ENCODE results near the gene AQP3. TPM values are rescaled to one million over a fixed set of nuclear protein-coding genes. Genes with fewer than 3 reads are reported as not detected.
"Not testable (repeated sequence)": the region's sequence is repeated elsewhere in the genome, so short reads cannot be mapped to it uniquely, and the experiment has no call there.

Gene AQP3
- total and polyA plus RNA-seq, 2 experiments from 2014 or later, result 97.1 to 123 TPM

GRCh38 chr9:33429256-33429985, 18.0 kb downstream of the AQP3 start:
- H2AFZ ChIP-seq, result no peak overlapping the region
- H3K27ac ChIP-seq, result peak overlapping the region; percentile 67
- H3K27me3 ChIP-seq, result no peaks in the 10 kb centered on the region
- WGBS (ENCODE audit: low lambda C conversion rate, missing lambda C conversion rate), result 63% methylated on average over 3 of the region's 3 CpGs
- H3K9me2 ChIP-seq (replicated peaks; ENCODE audit: insufficient read depth), result no peaks in the 10 kb centered on the region
- H3K79me2 ChIP-seq, result no peaks in the 10 kb centered on the region
- H3K9me3 ChIP-seq (ENCODE audit: low read depth), result no peaks in the 10 kb centered on the region
- no peaks in the 10 kb centered on the region for H3K36me3 ChIP-seq (replicated peaks; ENCODE audit: insufficient read depth, low read depth)
- TF ChIP-seq EZH2phosphoT487 (IDR thresholded peaks at IDR 0.05; ENCODE audit: low read depth, severe bottlenecking, unreplicated experiment), result no peak
- TF ChIP-seq CTCF (IDR thresholded peaks at IDR 0.05; ENCODE audit: poor library complexity), result no peak
- no peak for TF ChIP-seq EZH2 (IDR thresholded peaks at IDR 0.05; ENCODE audit: borderline replicate concordance)
- H4K20me1 ChIP-seq (ENCODE audit: insufficient read depth, poor library complexity, severe bottlenecking), result no peaks in the 10 kb centered on the region
- H3K4me3 ChIP-seq, result no peak overlapping the region
- no peak overlapping the region for H3K4me2 ChIP-seq
- H3K4me1 ChIP-seq (ENCODE audit: insufficient read depth), result no peaks in the 10 kb centered on the region
- no peak for DNase-seq (ENCODE audit: low spot score)

GRCh38 chr9:33426843-33427293, 20.5 kb downstream of the AQP3 start:
- Histone ChIP-seq H3K4me2 (no peak overlapping the region), H3K9me3 (ENCODE audit: low read depth) (no peaks in the 10 kb centered on the region), H3K27ac (no peak overlapping the region), H3K9me2 (replicated peaks; ENCODE audit: insufficient read depth) (no peaks in the 10 kb centered on the region), H3K4me3 (no peak overlapping the region), H3K79me2 (no peaks in the 10 kb centered on the region), H3K4me1 (ENCODE audit: insufficient read depth) (no peaks in the 10 kb centered on the region), H4K20me1 (ENCODE audit: insufficient read depth, poor library complexity, severe bottlenecking) (no peaks in the 10 kb centered on the region), H3K27me3 (no peaks in the 10 kb centered on the region), H3K36me3 (replicated peaks; ENCODE audit: insufficient read depth, low read depth) (no peaks in the 10 kb centered on the region), H2AFZ (no peak overlapping the region)
- no peak for DNase-seq (ENCODE audit: low spot score)
- TF ChIP-seq CTCF (IDR thresholded peaks at IDR 0.05; ENCODE audit: poor library complexity), result no peak
- TF ChIP-seq EZH2phosphoT487 (IDR thresholded peaks at IDR 0.05; ENCODE audit: low read depth, severe bottlenecking, unreplicated experiment), result no peak
- no peak for TF ChIP-seq EZH2 (IDR thresholded peaks at IDR 0.05; ENCODE audit: borderline replicate concordance)
- WGBS (ENCODE audit: low lambda C conversion rate, missing lambda C conversion rate), result 88% methylated on average over 7 of the region's 7 CpGs

GRCh38 chr9:33425128-33425533, 22.3 kb downstream of the AQP3 start:
- Histone ChIP-seq H3K79me2 (no peaks in the 10 kb centered on the region), H3K4me3 (no peak overlapping the region), H3K4me2 (no peak overlapping the region), H4K20me1 (ENCODE audit: insufficient read depth, poor library complexity, severe bottlenecking) (no peaks in the 10 kb centered on the region), H3K36me3 (replicated peaks; ENCODE audit: insufficient read depth, low read depth) (no peaks in the 10 kb centered on the region), H3K27me3 (no peaks in the 10 kb centered on the region), H3K4me1 (ENCODE audit: insufficient read depth) (no peaks in the 10 kb centered on the region), H3K9me3 (ENCODE audit: low read depth) (no peaks in the 10 kb centered on the region), H3K9me2 (replicated peaks; ENCODE audit: insufficient read depth) (no peaks in the 10 kb centered on the region), H3K27ac (peak overlapping the region; percentile 31), H2AFZ (no peak overlapping the region)
- no peak for DNase-seq (ENCODE audit: low spot score)
- WGBS (ENCODE audit: low lambda C conversion rate, missing lambda C conversion rate), result 70% methylated on average over 4 of the region's 4 CpGs
- no peak for TF ChIP-seq EZH2 (IDR thresholded peaks at IDR 0.05; ENCODE audit: borderline replicate concordance)

DNA sequence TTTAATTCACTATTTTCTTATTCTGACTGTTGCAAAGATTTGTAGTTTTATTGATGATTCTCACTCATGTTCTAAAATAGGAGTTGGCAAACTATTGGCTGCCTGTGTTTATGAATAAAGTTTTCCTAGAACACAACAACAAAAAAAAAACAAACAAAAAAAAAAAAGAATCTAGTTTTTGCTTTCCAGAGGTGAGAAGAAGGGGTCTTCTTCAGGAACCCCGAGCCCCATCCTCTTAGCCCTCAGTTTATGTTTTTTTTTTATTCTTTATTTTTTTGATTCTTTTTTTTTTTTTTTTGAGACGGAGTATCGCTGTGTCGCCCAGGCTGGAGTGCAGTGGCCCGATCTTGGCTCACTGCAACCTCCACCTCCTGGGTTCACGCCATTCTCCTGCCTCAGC, 22.9 kb downstream of the AQP3 start:
- H3K27me3 ChIP-seq; H2AFZ ChIP-seq; H3K4me3 ChIP-seq; DNase-seq (ENCODE audit: low spot score); H3K4me2 ChIP-seq; H3K79me2 ChIP-seq; H3K27ac ChIP-seq; H4K20me1 ChIP-seq (ENCODE audit: insufficient read depth, poor library complexity, severe bottlenecking); H3K9me3 ChIP-seq (ENCODE audit: low read depth); H3K9me2 ChIP-seq (replicated peaks; ENCODE audit: insufficient read depth); H3K4me1 ChIP-seq (ENCODE audit: insufficient read depth); H3K36me3 ChIP-seq (replicated peaks; ENCODE audit: insufficient read depth, low read depth): not testable (repeated sequence)
- WGBS (ENCODE audit: low lambda C conversion rate, missing lambda C conversion rate), result 100% methylated on average over 6 of the region's 6 CpGs

GRCh38 chr9:33424043-33424442, 23.4 kb downstream of the AQP3 start:
- not testable (repeated sequence) for H3K79me2 ChIP-seq; DNase-seq (ENCODE audit: low spot score); H4K20me1 ChIP-seq (ENCODE audit: insufficient read depth, poor library complexity, severe bottlenecking); H3K27me3 ChIP-seq; H3K4me3 ChIP-seq; H3K9me3 ChIP-seq (ENCODE audit: low read depth); H3K4me2 ChIP-seq; H3K9me2 ChIP-seq (replicated peaks; ENCODE audit: insufficient read depth); H3K27ac ChIP-seq; H2AFZ ChIP-seq; H3K36me3 ChIP-seq (replicated peaks; ENCODE audit: insufficient read depth, low read depth); H3K4me1 ChIP-seq (ENCODE audit: insufficient read depth)
- WGBS (ENCODE audit: low lambda C conversion rate, missing lambda C conversion rate), result 74% methylated on average over 7 of the region's 7 CpGs
